GM18502 (cell line): ENCODE data around the gene FAM110D.

Experiments
- ATAC-seq: cut with Tn5 transposase; IDR thresholded peaks from one replicate; pipeline ENCODE4 v1.9.1; 2021; ENCODE audit warnings: mild to moderate bottlenecking; ENCODE audit not compliant: unreplicated experiment, poor library complexity

Gene FAM110D

GRCh38 chr1:26160527-26161414, 1.9 kb downstream of the FAM110D start:
- ATAC-seq, result no peak

GRCh38 chr1:26161415-26162219, 2.7 kb downstream of the FAM110D start:
- no peak for ATAC-seq

DNA sequence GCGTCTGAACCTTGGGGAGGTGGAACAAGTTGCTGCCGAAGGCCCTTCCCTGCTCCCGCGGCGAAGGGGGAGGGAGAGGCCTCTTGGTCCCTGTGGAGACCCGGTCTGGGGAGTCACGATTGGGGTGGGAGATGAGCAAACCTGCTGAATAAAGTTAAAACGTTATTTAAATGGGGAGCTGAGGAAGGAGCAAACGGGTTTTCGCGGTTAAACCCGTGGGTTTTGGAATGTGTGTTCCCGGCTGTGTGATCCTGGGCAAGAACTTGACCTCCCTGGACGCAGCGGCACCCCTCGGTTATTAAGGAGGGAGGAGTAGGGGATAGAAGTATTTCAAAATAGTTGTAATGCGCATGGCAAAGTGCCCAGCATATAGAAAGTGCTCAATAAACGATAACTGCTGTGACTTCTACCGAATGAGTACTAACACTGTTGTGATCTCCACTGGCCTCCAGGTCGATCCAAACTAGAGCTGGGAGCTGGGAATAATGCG, 3.4 kb downstream of the FAM110D start:
- no peak for ATAC-seq

DNA sequence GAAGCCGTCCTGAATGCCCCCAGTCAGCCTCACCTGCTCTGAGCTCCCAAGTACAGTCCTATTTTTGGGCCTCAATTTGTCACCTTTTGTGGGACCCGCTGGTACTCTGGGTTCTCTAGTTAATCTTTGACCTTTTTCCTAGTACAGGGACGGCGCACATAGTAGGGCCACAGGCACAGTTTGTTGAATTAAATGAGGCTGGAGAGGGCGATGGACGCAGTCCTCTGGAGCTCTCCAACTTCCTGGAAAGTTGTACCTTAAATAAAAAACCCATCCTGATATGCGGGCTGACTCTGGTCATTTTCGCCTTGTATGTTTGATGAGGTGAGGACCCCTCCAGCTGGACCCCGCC, 4.8 kb downstream of the FAM110D start:
- no peak for ATAC-seq

GRCh38 chr1:26164036-26164860, 5.4 kb downstream of the FAM110D start:
- no peak for ATAC-seq

GRCh38 chr1:26164861-26165842, 6.3 kb downstream of the FAM110D start:
- no peak for ATAC-seq

- ATAC-seq, result no peak
Measured at GRCh38 chr1:26166719-26167281, 7.9 kb downstream of the FAM110D start.

DNA sequence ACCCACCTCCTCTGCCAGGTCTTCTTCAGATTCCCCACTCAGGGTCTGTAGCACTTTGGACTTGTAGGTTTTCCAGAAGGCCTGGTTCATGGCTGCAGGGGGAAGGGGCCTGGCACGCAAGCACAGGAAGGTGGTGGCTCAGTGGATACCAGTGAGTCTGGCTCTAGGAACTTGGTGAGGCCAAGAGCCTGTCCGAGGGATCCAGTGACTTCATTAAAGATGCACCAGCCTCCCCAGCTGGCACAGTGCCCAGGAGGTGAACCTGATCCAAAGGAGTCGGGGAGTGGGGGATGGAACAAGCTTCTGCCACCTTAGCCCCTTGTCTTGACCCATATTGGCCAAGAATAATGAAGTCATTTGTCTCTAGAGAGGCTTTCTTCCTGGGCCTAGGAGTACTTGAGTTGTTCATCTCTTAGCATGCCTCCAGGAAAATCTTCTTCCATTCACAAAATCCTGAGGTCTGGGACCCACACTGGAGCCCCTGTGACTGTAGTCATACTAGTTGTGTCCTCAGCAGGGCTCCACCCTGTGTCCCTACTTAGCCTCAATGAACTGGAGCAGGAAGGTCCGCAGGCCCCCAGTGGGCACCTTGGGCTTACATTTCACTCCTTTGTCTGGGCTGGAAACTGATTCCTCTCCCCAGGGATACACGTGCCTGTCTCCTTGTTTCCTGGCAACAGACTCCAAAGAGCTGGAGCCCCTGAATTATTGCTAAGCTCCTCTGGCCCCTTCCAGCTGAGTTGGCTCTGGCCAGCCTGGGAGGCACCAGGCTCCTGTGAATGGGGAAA, 9.7 kb downstream of the FAM110D start, which contains the start of gene C1orf232:
Gene C1orf232, minus strand, starts transcription at position 554 of the 788 bp plus-strand sequence. Its CDS starts 464 bp downstream, at position 90.
- ATAC-seq, result no peak

DNA sequence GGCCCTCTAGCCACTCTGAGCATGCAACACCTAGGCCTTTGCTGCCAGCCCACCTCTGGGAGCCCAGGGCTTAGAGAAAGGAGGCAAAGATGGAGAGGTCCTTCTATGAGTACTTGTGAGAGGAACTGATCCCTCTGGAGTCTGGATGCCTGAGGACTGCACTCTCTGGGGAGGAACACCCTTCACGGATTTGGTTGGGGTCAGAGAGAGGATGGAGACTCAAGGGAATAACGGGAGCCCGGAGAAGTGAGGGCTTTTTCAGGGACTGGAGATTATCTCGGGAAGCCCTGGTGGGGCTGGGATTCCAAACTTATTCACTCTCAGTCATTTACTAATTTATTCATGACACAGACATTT, 10.3 kb downstream of the FAM110D start:
- ATAC-seq, result no peak

- peak; percentile 89 for ATAC-seq
Measured at GRCh38 chr1:26169669-26170471, 11.0 kb downstream of the FAM110D start, which contains the start of gene ZNF593. TSS of gene ZNF593 (plus strand) at chr1:26169908. CDS start at chr1:26169984, 76 bp downstream.

DNA sequence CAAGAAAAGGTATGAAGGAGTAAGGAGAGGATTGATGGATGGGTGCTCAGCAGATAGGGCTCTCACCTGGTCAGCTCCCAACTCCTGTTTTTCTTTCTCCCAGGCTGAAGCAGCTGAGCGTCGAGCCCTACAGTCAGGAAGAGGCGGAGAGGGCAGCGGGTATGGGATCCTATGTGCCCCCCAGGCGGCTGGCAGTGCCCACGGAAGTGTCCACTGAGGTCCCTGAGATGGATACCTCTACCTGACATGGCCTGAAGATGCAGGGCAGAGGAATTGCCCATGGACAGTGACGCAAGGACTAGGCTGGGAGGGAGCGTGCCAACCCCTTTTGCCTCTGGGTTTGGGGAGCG, 11.6 kb downstream of the FAM110D start:
- no peak for ATAC-seq

DNA sequence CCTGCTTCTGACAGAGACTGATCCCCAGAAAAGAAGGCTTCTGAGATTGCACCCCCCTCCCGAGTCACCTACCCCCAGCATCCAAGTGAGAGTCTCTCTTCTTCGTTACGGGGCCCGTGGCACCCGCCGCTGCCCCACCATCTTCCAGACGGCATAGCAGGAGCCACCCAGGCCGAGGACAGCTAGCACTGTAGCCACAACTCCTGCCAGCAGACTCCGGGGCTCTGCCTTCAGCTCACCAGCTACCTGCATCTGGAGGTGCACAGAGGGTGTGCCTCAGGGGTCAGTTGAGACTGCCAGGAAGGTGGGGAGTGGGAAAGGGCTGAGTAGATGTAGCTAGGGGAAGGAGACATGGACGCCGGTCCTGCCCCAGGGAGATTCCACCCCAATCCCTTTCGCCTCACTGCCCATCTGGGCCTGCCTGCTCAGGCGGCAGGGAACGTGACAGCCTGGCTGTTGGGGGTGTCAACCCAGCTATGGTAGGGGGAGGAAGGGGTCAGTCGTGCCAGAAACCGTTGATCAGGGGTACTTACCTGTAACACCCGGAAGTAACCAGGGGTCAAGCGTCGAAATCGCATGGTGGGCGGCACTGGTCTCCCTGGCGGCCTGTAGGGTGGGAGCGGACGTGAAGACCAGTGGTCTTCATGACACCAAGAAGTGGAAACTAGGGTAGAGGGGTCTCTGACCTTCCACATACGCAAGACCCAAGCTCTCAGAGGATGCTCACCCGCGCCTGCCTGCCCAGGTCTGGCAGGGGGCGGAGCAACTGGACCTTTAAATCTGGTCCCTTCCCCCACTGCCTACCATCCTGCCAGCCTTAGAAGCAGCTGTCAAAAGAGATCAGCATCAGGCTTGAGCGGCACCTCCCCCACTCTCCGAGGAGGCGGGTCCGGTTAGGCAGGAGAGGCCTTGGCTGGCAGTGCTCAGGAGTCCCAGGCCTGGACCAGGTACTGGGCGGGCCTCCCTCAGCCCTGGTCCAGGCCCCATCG, 12.5 kb downstream of the FAM110D start, which contains the start of gene ZNF593OS:
Gene ZNF593OS, minus strand, starts transcription at position 749 of the 989 bp plus-strand sequence. Its CDS starts 171 bp downstream, at position 578.
- no peak for ATAC-seq

GRCh38 chr1:26175346-26175745, 16.5 kb downstream of the FAM110D start:
- ATAC-seq, result no peak

- no peak for ATAC-seq
Measured at GRCh38 chr1:26177182-26177684, 18.4 kb downstream of the FAM110D start, which contains the start of gene CNKSR1. TSS of gene CNKSR1 (plus strand) at chr1:26177491. CDS start at chr1:26177548, 57 bp downstream.

GRCh38 chr1:26180010-26180506, 21.2 kb downstream of the FAM110D start:
- ATAC-seq, result no peak
